Measurements from ENCODE around the gene SLC1A3.

SLC1A3 gene

DNA sequence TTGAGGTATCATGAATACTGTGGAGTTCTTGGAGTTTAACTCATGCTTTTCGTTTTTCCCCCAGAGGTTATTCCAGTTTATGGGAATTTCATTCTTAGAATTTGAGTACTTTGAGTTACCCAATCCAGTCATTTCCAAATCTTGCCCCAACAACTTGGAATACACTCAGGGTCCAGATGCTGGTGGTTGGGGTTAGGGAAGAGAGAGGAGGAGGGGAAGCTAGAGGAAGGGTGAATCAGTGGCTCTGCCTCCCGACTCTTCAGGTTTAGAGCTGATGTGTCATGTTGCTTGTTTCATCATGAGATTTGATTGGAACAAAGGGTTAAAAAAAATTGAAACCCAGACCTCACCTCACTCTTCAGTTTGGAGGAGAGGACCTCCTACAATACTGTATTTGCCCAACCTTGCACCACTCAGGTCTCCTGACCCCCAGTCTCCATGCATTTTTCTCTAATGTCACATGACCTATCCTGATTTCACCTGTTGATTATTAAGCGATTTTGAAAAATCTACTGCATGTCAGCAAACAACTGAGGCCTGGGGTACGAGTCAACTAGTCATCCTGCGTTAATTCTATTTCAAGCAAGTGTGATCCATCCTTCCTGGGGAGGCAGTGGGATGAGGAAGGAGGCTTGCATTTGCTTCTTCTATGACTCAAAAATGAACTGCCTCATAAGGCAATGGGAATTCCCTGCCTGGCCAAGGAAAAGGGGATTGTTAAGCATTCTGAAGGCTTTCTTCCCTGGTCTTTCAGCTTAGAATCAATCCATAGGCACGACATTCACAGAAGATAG is 6.2 kb upstream of the SLC1A3 start:
- no peak for DNase-seq (ENCODE audit: low read depth in 2 of 2)

- no peak for DNase-seq (ENCODE audit: low read depth in 2 of 2)
Observed at GRCh38 chr5:36600917-36601527, 5.4 kb upstream of the SLC1A3 start.

- DNase-seq (ENCODE audit: low read depth in 2 of 2), result no peak
Observed at GRCh38 chr5:36602704-36603321, 3.6 kb upstream of the SLC1A3 start.

- no peak for DNase-seq (ENCODE audit: low read depth in 2 of 2)
Observed at GRCh38 chr5:36605241-36605640, 1.2 kb upstream of the SLC1A3 start.

DNA sequence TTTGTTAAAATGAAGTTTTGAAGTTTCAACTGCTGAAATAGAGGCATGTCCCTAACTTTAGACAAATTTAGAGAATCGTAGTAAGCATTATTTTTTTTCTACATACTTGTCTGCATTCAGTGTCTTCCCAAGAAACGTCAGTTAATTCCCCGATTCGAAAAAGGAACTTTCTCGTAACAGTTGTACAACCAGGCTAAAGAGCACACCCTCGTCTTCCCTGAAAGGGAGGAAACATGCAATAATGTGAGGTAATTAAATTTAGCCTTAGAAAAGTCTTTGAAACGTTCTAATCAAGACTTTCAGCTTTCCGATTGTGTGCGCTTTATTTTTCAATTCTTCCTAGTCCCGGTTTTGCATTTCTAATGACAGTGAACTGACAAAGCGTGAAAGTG is 374 bp upstream of the SLC1A3 start:
- no peak for DNase-seq (ENCODE audit: low read depth in 2 of 2)

DNA sequence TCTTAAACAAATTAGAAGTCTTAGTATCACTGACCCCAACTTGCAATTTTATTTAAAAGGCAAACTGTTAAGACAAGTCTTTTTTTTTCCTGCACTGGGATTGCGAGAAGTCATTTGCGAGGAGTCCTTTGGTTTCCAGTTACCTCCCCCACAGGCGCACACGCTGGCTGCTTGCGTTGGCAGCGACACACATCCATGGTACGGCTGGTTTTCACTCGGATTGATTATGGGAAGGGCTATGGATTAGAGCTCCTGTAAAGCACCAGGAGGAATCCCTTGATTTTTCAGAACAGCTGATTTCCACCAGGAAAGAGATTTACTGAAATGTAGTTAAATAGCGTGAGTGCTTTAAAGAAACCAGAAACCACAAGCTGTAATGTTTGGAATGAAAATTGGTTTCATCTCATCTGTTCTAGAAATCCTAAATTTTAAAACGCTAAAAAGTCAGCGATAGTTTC is 737 bp downstream of the SLC1A3 start:
- no peak for DNase-seq (ENCODE audit: low read depth in 2 of 2)

- DNase-seq (ENCODE audit: low read depth in 2 of 2), result no peak
Observed at GRCh38 chr5:36607838-36608783, 1.7 kb downstream of the SLC1A3 start.

DNA sequence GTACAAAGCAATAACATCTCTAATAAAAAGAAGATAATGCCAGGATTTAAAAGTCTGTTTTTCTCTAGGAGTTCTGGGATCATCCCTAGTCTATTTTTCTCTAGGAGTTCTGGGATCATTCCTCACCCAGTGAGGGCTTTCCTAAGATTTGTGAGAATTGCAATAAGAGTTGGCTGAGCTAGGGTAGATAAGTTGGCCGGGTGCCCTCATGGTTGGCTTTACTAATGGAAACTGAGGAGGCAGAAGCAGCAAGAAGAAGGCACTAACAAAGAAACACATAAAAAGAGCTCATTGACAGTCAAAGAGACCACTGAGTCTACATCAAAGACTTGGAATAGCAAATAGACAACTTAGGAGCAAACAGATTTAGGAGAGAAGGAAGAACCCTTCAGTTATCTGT is 4.2 kb downstream of the SLC1A3 start:
- DNase-seq (ENCODE audit: low read depth in 2 of 2), result no peak

DNA sequence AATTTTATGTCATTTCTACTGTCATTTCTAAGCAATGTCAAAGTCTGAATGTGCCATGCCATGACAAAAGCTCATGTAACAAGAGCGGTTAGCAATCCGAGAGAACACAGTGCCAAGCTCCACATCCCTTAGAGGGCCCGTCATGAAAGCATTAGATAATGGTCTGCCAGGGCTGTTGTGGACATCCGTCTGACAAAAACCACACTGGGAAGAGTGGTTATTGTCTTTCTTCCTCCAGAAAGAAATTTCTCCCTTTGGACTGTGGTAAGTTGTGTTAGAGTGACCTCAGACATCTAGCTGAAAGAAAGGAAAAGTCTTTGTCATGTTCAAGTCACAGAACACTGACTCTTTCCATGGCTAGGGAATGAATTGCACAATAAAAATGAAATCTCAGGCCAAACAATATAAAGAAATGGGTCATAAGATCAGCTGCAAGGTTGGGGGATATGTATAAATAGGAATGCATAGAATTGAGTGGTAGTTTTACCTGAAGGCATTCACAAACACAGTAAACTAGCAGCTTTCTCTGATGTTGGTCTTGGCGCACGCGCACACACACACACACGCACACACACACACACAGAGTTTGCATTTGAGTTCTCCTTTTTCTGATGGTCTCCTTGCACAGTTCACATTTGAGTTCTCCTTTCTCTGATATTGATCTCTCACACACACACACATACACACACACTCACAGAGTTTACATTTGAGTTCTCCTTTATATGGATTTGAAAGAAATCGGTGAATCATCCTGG is 5.3 kb downstream of the SLC1A3 start:
- no peak for DNase-seq (ENCODE audit: low read depth in 2 of 2)

DNA sequence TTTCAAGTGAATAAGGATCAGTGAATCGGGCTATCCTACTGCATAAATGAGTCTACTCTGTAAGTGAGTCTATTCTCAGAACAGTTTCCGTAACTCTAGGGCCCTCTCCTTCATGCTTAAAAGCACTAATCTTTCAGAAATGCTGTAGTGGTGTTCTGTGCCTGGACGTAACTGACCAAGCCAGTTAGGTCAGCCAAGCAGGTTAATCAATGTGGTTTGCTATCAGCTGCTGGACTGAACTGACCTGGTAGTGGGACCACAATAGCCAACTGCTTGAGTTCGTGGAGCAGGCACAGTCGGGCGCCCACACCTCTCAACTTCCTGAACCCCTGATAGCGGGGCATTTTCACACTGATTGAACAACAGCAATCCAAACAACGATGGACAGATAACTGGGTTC is 6.8 kb downstream of the SLC1A3 start:
- no peak for DNase-seq (ENCODE audit: low read depth in 2 of 2)

- no peak for DNase-seq (ENCODE audit: low read depth in 2 of 2)
Observed at GRCh38 chr5:36613771-36614656, 7.6 kb downstream of the SLC1A3 start.

GRCh38 chr5:36614657-36615308 is 8.4 kb downstream of the SLC1A3 start:
- no peak for DNase-seq (ENCODE audit: low read depth in 2 of 2)

GRCh38 chr5:36619012-36619635 is 12.7 kb downstream of the SLC1A3 start:
- DNase-seq (ENCODE audit: low read depth in 2 of 2), result no peak

GRCh38 chr5:36621985-36622384 is 15.6 kb downstream of the SLC1A3 start:
- no peak for DNase-seq (ENCODE audit: low read depth in 2 of 2)

DNA sequence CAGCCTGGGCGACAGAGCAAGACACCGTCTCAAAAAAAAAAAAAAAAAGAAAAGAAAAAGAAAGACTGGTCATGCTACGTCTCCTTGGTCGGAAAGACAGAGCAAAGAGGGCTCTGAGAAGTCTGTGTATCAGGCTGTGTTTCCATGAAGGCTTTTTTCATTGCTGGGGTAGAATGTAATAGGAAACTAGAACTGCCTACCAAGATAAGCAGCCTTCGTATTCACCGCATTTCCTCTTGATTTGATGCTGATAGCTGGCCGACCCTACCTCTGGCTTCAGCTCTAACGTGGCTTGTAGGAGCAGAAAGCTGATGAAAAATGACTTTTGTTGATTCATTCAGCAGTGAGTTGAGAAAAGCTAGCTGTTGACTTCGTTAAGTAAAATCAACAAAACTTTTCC is 17.4 kb downstream of the SLC1A3 start:
- no peak for DNase-seq (ENCODE audit: low read depth in 2 of 2)

- no peak for DNase-seq (ENCODE audit: low read depth in 2 of 2)
Observed at GRCh38 chr5:36624277-36624676, 17.9 kb downstream of the SLC1A3 start.

DNA sequence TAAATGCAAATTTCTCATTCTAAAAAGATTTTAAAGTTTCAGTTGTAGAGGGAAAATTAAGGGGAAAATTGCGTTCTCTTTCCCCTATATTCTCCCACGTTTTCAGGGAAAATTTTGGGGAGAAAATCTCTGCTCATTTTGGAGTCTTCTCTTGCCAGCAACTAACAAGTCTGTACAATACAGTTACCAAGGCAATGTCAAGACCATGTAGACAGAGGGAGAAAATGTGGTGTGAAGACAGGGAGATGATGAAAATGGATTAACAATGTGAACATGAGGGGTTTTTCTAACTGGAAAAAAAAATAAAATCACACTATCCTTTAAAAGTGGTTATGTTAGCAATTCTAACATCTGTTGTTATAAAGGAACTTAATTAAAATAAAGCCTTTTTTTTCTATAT is 22.3 kb downstream of the SLC1A3 start:
- no peak for DNase-seq (ENCODE audit: low read depth in 2 of 2)

GRCh38 chr5:36629729-36630128 is 23.3 kb downstream of the SLC1A3 start:
- no peak for DNase-seq (ENCODE audit: low read depth in 2 of 2)
